ENCODE data around the gene OR4N2.
"Not testable (repeated sequence)": the region's sequence is repeated elsewhere in the genome, so short reads cannot be mapped to it uniquely, and the experiment has no call there.

Gene OR4N2

GRCh38 chr14:19803470-19803869 is at the start of gene OR4N2:
OR4N2 (plus strand) TSS chr14:19803770; CDS start chr14:19827449, 23,679 bp downstream.
- DNase-seq, result not testable (repeated sequence)

- DNase-seq, result no peak
These were observed 49.4 kb upstream of the OR4N2 start for GRCh38 chr14:19754172-19754571.

GRCh38 chr14:19771491-19771890 is 32.1 kb upstream of the OR4N2 start:
- DNase-seq, result not testable (repeated sequence)

GRCh38 chr14:19771895-19772430 is 31.6 kb upstream of the OR4N2 start:
- peak in 4 of 58 donors; percentile 1 to 7 (median 4) for DNase-seq

GRCh38 chr14:19772454-19772853 is 31.1 kb upstream of the OR4N2 start:
- DNase-seq, result not testable (repeated sequence)

- not testable (repeated sequence) for DNase-seq
These were observed 30.4 kb upstream of the OR4N2 start, which contains the start of gene OR4M1 for GRCh38 chr14:19773204-19773603. OR4M1 (plus strand) TSS chr14:19773504; CDS start chr14:19780323, 6,819 bp downstream.

- DNase-seq, result no peak
These were observed 28.0 kb upstream of the OR4N2 start for GRCh38 chr14:19775587-19775986.

GRCh38 chr14:19785848-19786247 is 17.7 kb upstream of the OR4N2 start:
- not testable (repeated sequence) for DNase-seq

- DNase-seq, result not testable (repeated sequence)
These were observed 16.3 kb upstream of the OR4N2 start for GRCh38 chr14:19787318-19787717.

GRCh38 chr14:19788150-19788549 is 15.4 kb upstream of the OR4N2 start:
- not testable (repeated sequence) for DNase-seq

GRCh38 chr14:19796520-19797108 is 7.0 kb upstream of the OR4N2 start:
- DNase-seq, result not testable (repeated sequence)

- peak in 4 of 58 donors; percentile 16 to 39 (median 22) for DNase-seq
These were observed 3.7 kb upstream of the OR4N2 start for GRCh38 chr14:19799880-19800279.

GRCh38 chr14:19800282-19801117 is 3.1 kb upstream of the OR4N2 start:
- peak in 51 of 58 donors; percentile 3 to 96 (median 58) for DNase-seq

GRCh38 chr14:19801118-19801464 is 2.5 kb upstream of the OR4N2 start:
- DNase-seq, result peak in 3 of 58 donors; percentile 21 to 60 (median 44)

- not testable (repeated sequence) for DNase-seq
These were observed 9.8 kb downstream of the OR4N2 start for GRCh38 chr14:19813171-19813920.

- DNase-seq, result not testable (repeated sequence)
These were observed 16.3 kb downstream of the OR4N2 start for GRCh38 chr14:19819879-19820278.

- not testable (repeated sequence) for DNase-seq
These were observed 17.4 kb downstream of the OR4N2 start for GRCh38 chr14:19821016-19821415.

GRCh38 chr14:19823178-19823577 is 19.6 kb downstream of the OR4N2 start:
- no peak for DNase-seq

GRCh38 chr14:19823765-19824164 is 20.2 kb downstream of the OR4N2 start:
- DNase-seq, result no peak

GRCh38 chr14:19827626-19828244 is 24.2 kb downstream of the OR4N2 start:
- DNase-seq, result not testable (repeated sequence)

- DNase-seq, result no peak
These were observed 24.7 kb downstream of the OR4N2 start for GRCh38 chr14:19828314-19828713.

All from anterior cingulate cortex (tissue), 58 donors.